GM19043 (cell line): ENCODE data around the gene VAV3.

ENCODE experiments used
- ATAC-seq: cut with Tn5 transposase; IDR thresholded peaks from one replicate; pipeline ENCODE4 v1.9.1; 2021; ENCODE audit warnings: low read depth; ENCODE audit not compliant: unreplicated experiment

The VAV3 gene

DNA sequence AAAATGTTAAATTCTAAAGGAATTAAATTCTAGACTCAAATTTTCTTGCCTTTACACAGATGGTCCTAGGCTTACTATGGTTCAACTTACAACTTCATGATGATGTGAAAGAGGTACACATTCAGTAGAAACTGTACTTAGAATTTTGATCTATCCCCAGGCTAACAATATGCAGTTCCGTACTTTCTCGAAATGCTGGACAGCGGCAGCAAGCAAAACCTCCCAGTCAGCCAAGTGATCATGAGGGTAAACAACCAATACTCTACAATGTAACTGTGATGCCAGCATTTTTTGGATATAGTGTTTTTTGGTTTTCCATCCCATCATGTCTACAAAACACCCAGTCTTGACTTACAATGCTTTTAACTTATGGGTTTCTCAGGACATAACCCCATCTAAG is 25.7 kb downstream of the VAV3 start:
- ATAC-seq: no peak

DNA sequence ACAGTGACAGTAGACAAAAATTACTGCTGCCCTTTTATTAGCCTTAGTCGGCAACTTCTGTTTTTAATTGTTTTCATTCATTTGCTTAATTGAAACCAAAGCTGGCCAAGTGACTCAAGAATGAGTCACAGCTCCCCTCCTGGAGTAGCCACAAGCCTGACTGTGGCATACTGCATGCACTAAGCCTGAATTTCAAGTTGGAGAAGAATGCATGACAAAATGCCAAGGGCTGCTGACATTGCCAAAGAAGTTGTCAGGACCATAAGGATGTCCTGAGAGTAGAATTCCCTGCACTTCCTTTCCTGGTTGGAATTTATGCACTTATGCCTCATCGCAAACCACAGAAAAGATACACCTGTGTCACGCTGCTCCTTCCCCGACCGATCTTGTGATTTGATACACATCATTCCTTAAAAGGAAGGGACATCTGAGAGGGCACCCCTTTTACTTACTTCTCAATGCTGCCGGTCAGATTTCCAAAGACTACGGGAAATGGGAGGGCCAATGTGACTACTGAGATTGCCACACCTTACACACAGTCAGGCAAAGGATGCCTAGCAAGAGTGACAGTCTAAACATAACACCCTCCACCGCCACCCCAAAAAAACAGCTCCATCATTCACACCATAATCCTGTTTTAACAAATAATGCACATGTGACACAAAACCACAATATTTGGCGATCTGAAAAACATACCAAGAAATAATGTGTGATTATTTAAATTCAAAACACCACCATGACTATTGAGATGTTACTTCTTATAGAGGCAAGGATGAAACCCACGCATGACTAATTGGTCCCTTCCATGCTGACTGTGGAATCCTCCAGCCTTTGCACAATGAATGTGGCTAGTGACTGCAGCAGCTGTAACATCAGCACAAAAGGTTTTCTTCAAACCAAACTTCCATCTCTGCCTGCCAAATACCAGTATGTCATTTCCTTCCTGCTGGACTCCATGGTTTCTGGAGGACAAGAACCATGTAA is 28.2 kb downstream of the VAV3 start:
- peak; percentile 31 for ATAC-seq

DNA sequence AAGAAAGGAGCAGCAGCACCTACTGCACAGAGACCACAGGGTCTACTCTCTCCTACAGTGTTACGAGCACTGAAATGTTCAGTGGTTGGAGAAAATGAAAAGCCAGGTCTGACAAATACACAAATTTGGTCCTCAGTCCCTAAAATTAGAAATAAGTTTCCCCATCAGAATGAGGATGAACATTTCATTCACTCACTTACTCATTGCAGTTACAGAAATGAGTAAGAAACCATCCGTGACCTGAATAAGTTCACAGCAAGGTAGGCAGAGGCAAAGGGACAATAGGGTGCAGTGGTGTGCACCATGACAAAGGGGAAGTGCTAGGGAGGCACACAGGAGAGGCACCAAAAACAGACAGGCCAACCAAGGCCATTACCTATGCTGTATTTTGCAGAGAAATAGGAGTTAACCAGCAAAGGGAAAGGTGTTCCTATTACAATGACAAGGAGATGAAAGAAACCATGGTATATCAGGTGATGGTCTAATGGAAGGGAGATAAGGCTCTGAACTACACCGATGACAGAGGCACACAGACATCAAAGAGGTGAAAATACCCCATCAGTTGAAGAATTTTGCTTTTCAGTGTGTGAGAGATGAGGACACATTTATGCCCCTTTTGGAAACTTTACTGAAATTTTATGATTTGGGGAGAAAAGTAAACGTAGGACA is 29.4 kb downstream of the VAV3 start:
- peak; percentile 89 for ATAC-seq

DNA sequence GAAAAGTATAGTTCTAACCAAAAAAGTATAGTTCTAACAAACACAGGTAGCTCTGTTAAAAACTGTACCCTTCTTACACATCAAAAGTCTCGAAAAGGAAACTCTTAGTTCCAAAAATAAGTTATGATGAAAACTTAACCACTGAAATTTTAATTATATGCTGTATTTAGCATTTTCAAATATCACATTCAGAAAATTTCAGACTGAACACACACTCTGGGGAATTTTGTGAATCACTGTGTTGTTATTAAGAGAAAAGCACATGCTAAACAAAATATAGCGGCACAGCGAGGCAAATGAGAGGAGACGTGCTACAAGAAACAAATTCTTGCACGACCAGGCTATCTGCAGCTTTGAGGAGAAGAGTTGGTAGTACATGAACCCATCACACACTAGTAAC is 30.4 kb downstream of the VAV3 start:
- no peak for ATAC-seq

DNA sequence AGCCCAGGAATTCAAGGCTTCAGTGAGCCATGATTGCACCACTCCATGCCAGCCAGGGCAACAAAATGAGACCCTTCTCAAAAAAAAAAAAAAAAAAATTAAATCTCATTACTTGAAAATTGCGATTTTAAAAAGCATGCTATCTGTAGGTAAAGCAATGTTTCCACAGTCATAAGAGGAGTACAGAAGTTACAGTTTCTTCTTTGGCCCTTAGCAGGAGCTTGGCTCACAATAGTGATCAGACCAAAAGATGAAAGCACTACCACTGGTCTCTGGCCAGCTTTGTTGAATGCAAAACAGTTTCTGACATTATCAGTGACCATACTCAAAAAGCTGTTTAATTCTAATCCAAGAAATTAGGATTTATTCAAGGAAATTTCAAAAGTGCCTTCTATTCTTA is 31.2 kb downstream of the VAV3 start:
- ATAC-seq: no peak

DNA sequence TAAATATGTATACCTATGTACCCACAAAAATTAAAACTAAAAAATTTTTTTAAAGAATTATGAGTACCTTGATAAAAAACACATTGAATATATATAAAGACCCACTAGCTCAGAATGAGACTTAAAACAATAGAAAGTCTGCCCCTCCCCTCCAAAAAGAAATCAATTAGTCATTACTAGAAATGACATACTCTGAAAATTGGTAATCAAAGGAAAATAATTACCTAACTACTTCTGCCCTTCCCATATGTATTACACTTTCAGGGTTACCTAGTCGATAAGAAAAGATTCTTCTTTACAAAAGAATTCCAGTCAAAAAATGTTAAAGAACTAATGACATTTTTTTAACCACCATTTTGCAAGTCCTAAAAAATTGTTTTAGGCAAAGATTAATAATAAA is 34.7 kb downstream of the VAV3 start:
- no peak for ATAC-seq

- ATAC-seq: no peak
These were observed 37.2 kb downstream of the VAV3 start for GRCh38 chr1:107927820-107928219.

DNA sequence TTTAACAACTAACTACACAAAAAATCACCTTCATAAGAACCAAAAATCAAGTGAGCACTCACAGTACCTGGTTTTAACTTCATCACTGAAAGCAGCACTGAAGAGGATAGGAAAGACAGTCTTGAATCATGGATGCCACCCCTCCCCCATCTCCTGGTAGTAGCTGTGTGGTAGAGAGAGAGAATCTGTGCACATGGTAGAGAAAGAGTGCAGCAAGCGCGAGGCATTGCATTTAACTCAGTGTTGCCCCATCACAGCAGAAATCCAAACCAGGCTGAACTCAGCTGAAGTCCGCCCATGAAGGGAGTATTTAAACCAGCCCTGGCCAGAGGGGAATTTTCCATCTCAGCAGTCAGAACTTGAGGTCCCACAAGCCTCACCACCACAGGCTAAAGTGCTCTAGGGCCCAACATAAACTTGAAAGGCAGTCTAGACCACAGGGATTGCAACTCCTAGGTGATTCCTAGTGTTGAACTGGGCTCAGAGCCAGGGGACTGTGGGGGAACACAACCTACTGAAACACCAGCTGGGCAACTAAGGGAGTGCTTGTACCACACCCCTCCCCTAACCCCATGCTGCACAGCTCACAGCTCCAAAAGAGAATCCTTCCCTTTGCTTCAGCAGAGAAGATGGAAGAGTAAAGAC is 38.4 kb downstream of the VAV3 start:
- no peak for ATAC-seq

DNA sequence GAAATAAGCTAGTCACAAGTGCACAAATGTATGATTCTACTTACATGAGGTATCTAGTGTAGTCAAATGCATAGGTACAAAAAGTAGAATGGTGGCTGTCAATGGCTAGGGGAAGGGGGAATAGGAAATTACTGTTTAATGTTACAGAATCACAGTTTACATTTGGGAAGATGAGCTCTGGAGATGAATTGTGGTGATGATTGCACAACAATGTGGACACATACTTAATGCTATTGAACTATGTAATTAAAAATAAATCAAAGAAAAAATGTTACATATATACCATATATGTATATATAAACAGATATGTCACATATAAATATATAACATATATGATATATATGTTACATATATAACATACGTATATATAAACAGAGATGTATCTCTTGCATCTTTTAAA is 39.4 kb downstream of the VAV3 start:
- no peak for ATAC-seq

GRCh38 chr1:107920999-107921398 is 44.0 kb downstream of the VAV3 start:
- ATAC-seq: no peak

- ATAC-seq: no peak
These were observed 44.4 kb downstream of the VAV3 start for GRCh38 chr1:107920561-107920960.

DNA sequence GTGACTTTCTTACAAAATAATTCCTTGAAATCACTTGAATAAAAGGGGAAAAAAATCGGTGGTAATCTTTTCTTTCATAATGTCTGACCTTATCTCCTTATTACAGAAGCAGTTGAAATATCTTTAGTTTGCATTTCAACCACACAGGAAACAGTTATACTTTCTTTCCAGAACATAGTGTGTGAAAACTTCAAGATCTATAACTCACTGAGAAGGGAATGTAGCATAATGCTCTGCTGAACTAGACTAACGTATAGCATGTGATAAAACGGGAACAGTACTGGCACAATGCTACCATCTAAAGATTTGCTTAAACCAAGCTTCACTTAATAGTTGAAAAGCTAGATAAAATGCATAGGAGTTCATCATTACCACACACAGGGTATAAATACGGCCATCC is 45.0 kb downstream of the VAV3 start:
- no peak for ATAC-seq

GRCh38 chr1:107914119-107914765 is 50.7 kb downstream of the VAV3 start:
- no peak for ATAC-seq

GRCh38 chr1:107912656-107913055 is 52.3 kb downstream of the VAV3 start:
- ATAC-seq: no peak

GRCh38 chr1:107900090-107900945 is 64.7 kb downstream of the VAV3 start:
- no peak for ATAC-seq

DNA sequence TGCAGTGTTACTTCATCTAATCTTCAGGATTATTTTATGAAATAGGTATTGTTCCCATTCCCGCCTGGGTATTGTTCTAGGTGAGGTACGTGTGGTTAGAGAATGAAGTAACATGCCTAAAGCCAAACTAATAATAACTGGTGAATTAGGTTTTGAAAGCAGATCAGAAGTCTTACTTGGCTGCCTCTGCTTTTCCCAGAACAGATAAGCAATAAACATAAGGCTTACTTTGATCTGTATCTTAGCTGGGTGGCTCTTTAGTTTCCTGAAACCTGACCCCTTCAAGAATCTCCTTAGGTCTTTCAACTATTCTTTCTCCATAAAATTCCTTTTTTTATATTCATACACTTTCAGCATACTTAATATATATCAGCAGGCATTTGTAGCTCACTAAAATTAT is 65.3 kb downstream of the VAV3 start:
- no peak for ATAC-seq

- no peak for ATAC-seq
These were observed 67.3 kb downstream of the VAV3 start for GRCh38 chr1:107897438-107898345.

GRCh38 chr1:107896936-107897335 is 68.0 kb downstream of the VAV3 start:
- no peak for ATAC-seq

DNA sequence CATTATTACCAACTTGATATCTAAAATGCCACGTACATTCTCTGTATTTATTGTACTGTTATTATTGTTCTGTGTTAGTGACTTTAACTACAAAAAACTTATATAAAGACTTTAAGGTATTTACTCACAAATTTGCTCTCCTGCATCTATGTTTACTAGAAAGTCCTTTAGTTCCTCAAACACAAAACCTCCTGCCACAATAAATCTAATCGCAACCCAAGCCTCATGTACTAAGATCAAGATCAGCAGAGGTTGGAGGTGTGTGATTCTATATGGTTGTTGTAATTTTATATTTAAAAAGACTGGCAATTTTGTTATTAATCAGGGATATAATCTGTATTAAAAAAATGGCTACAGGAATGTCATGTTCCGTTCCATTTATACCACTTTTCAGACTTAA is 68.6 kb downstream of the VAV3 start:
- no peak for ATAC-seq
